ENCODE results near the gene LARP1. TPM values are rescaled to one million over a fixed set of nuclear protein-coding genes. Genes with fewer than 3 reads are reported as not detected.
A peak's percentile ranks its signal among the peaks of the same experiment; 100 is the strongest.

LARP1 gene
- total and polyA plus RNA-seq, 9 of the 15 experiments (the other 6 are each of a cell fraction or from before 2014, with no cell fraction given): 22.6 to 300 (median 92.0) TPM

DNA sequence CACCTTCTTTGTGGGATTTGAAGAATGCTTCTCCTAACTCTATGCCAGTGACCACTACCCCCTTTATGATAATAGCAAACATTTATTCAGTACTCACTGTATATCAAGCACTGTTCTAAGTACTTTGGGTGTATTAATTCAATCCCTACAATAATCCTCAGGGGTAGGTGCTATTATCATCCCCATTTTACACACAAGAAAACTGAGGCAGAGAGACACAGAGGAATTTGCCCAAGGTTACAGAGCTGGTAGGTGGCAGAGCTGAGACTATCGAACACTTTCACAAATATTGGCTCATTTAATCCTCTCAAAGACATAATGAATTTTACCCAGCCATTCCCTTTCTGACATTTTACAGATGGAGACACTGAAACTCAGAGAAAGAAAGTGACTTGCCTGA, 9.8 kb upstream of the LARP1 start:
- H3K79me2 ChIP-seq (ENCODE audit: control insufficient read depth, insufficient read depth, low read length): no peaks in the 10 kb centered on the region
- ChIA-PET CTCF (ENCODE audit: low intra/inter-chr PET ratio) (no interaction called here), POLR2A (interaction anchor here (2.0 kb wide), 1 partner anchor 8 kb away, joined by 7 read pairs; no protein-coding TSS in a partner anchor)
- 64% methylated on average over 1 of the region's 1 CpG for WGBS (ENCODE audit: insufficient coverage, low coverage, missing lambda C conversion rate)
- FAIRE-seq (no peak), DNase-seq (ENCODE audit: extremely low read depth in 1 of 4, low spot score in 3 of 4) (no peak), ATAC-seq (no peak)
- H2AFZ ChIP-seq (ENCODE audit: low read depth, low read length): no peak overlapping the region
- no peak overlapping the region for H3K4me3 ChIP-seq
- intact Hi-C loops (cut with micrococcal nuclease): no loop called here
- no TSS peak for BruUV-seq (replicated peaks)
- H3K27me3 ChIP-seq (ENCODE audit: control insufficient read depth in 2 of 2, insufficient read depth in 2 of 2, low read length in 2 of 2): no peaks in the 10 kb centered on the region
- TF ChIP-seq ZFP30 (CRISPR knock-in tag; IDR thresholded peaks at IDR 0.05; ENCODE audit: borderline replicate concordance) (no peak), ESRRB (CRISPR knock-in tag; IDR thresholded peaks at IDR 0.05; ENCODE audit: borderline replicate concordance) (no peak), SRSF3 (IDR thresholded peaks at IDR 0.05; ENCODE audit: insufficient read depth, low read length) (no peak), HDAC6 (IDR thresholded peaks at IDR 0.05; ENCODE audit: low read depth, low read length) (no peak), ZNF780A (CRISPR knock-in tag; IDR thresholded peaks at IDR 0.05) (no peak), ELF2 (CRISPR knock-in tag; IDR thresholded peaks at IDR 0.05) (no peak), HLTF (IDR thresholded peaks at IDR 0.05) (no peak), CXXC5 (CRISPR knock-in tag; IDR thresholded peaks at IDR 0.05) (no peak), BCOR (IDR thresholded peaks at IDR 0.05) (0 out of 2 replicates have a peak, but pooled peaks have one; percentile 34), TCFL5 (CRISPR knock-in tag; conservative IDR thresholded peaks at IDR 0.05) (no peak), ZNF518B (CRISPR knock-in tag; IDR thresholded peaks at IDR 0.05) (no peak), ATF2 (CRISPR knock-in tag; IDR thresholded peaks at IDR 0.05) (no peak), SRSF1 (IDR thresholded peaks at IDR 0.05; ENCODE audit: low read depth, low read length) (no peak), ZFP1 (CRISPR knock-in tag; IDR thresholded peaks at IDR 0.05) (no peak), ZNF121 (CRISPR knock-in tag; conservative IDR thresholded peaks at IDR 0.05) (no peak), RBM25 (IDR thresholded peaks at IDR 0.05; ENCODE audit: low read depth, low read length, severe bottlenecking) (peak; percentile 78)
- TF ChIP-seq, protein P1, sequence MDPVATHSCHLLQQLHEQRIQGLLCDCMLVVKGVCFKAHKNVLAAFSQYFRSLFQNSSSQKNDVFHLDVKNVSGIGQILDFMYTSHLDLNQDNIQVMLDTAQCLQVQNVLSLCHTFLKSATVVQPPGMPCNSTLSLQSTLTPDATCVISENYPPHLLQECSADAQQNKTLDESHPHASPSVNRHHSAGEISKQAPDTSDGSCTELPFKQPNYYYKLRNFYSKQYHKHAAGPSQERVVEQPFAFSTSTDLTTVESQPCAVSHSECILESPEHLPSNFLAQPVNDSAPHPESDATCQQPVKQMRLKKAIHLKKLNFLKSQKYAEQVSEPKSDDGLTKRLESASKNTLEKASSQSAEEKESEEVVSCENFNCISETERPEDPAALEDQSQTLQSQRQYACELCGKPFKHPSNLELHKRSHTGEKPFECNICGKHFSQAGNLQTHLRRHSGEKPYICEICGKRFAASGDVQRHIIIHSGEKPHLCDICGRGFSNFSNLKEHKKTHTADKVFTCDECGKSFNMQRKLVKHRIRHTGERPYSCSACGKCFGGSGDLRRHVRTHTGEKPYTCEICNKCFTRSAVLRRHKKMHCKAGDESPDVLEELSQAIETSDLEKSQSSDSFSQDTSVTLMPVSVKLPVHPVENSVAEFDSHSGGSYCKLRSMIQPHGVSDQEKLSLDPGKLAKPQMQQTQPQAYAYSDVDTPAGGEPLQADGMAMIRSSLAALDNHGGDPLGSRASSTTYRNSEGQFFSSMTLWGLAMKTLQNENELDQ (CRISPR knock-in tag; IDR thresholded peaks at IDR 0.05; ENCODE audit: borderline replicate concordance): no peak
- no peaks in the 10 kb centered on the region; the same call in 2 of the 3 replicates for H3K36me3 ChIP-seq (ENCODE audit: control insufficient read depth, insufficient read depth, low read length)
- in situ Hi-C loops (cut with MboI): no loop called here
- H3K9ac ChIP-seq (ENCODE audit: insufficient read depth in 1 of 2, low read depth in 2 of 2, low read length in 2 of 2): no peak overlapping the region
- no peaks in the 10 kb centered on the region for H3K9me3 ChIP-seq (replicated peaks; ENCODE audit: control insufficient read depth, insufficient read depth, low read depth, low read length)
- no peaks in the 10 kb centered on the region for H3K9me1 ChIP-seq (ENCODE audit: control insufficient read depth, insufficient read depth, low read length)
- no peak overlapping the region for H3K27ac ChIP-seq (ENCODE audit: extremely low read depth, low read depth, low read length)
- peaks cover 6 to 11% of the 10 kb centered on the region in 2 experiments; a peak in 3 of 5 replicates for H3K4me1 ChIP-seq (replicated peaks in 1 of 2; ENCODE audit: control insufficient read depth in 2 of 2, insufficient read depth in 2 of 2, low read length in 2 of 2)
- H4K20me1 ChIP-seq (replicated peaks; ENCODE audit: control insufficient read depth, insufficient read depth, low read length): no peaks in the 10 kb centered on the region
- no peak overlapping the region for H3K4me2 ChIP-seq (ENCODE audit: insufficient read depth, low read length)
